ENCODE measurements around the gene GAK.

GAK gene

DNA sequence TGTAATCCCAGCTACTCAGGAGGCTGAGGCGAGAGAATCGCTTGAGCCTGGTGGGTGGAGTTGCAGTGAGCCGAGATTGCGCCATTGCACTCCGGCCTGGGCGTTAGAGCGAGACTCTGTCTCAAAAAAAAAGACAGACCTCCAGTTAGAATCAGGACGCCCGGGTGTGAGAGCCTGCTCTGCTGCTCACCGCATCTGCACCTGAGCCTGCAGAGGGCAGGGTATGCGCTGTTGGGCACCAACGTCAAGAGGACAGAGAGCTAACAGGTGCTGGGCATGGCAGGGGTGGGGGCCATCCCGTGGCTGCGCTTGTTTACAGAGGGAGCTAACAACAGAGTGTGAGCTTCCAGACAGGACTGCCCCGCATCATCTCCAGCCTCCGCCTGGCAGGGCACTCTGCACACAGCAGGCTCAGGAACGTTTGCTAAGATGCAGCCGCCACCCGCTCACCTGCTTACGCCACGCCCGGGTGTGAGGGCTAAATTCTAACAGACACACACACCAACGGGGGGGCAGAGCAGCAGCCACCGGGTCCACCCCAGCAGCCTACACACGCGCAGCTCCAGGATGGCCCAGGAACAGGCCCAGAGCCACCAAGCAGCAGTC is 56.2 kb downstream of the GAK start:
- Histone ChIP-seq H3F3A (ENCODE audit: insufficient read depth) (no peaks in the 10 kb centered on the region), H4K20me1 (ENCODE audit: low read depth, low read length) (no peaks in the 10 kb centered on the region), H3K9me2 (replicated peaks; ENCODE audit: insufficient read depth, low read length) (no peaks in the 10 kb centered on the region), H3K36me3 (ENCODE audit: low read length) (no peaks in the 10 kb centered on the region), H3K4me2 (ENCODE audit: low read depth, low read length, poor library complexity, severe bottlenecking) (no peak overlapping the region), H3K4me3 (ENCODE audit: insufficient read depth, low read length, poor library complexity, severe bottlenecking) (no peak overlapping the region), H3K9ac (ENCODE audit: low read length) (no peak overlapping the region), H3K27me3 (ENCODE audit: low read length) (no peaks in the 10 kb centered on the region), H3K79me2 (ENCODE audit: insufficient read depth, low read length) (no peaks in the 10 kb centered on the region), H3K27ac (ENCODE audit: low read depth, low read length) (no peak overlapping the region), H2AFZ (ENCODE audit: low read depth, low read length, severe bottlenecking) (no peak overlapping the region), H3K9me3 (ENCODE audit: insufficient read depth, low read length) (no peaks in the 10 kb centered on the region)
- TF ChIP-seq EZH2phosphoT487 (conservative IDR thresholded peaks at IDR 0.05; ENCODE audit: low read length) = no peak
- TF ChIP-seq, protein P1, sequence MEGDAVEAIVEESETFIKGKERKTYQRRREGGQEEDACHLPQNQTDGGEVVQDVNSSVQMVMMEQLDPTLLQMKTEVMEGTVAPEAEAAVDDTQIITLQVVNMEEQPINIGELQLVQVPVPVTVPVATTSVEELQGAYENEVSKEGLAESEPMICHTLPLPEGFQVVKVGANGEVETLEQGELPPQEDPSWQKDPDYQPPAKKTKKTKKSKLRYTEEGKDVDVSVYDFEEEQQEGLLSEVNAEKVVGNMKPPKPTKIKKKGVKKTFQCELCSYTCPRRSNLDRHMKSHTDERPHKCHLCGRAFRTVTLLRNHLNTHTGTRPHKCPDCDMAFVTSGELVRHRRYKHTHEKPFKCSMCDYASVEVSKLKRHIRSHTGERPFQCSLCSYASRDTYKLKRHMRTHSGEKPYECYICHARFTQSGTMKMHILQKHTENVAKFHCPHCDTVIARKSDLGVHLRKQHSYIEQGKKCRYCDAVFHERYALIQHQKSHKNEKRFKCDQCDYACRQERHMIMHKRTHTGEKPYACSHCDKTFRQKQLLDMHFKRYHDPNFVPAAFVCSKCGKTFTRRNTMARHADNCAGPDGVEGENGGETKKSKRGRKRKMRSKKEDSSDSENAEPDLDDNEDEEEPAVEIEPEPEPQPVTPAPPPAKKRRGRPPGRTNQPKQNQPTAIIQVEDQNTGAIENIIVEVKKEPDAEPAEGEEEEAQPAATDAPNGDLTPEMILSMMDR (IDR thresholded peaks at IDR 0.05; ENCODE audit: insufficient read depth, low read length, poor library complexity, severe bottlenecking) = no peak

DNA sequence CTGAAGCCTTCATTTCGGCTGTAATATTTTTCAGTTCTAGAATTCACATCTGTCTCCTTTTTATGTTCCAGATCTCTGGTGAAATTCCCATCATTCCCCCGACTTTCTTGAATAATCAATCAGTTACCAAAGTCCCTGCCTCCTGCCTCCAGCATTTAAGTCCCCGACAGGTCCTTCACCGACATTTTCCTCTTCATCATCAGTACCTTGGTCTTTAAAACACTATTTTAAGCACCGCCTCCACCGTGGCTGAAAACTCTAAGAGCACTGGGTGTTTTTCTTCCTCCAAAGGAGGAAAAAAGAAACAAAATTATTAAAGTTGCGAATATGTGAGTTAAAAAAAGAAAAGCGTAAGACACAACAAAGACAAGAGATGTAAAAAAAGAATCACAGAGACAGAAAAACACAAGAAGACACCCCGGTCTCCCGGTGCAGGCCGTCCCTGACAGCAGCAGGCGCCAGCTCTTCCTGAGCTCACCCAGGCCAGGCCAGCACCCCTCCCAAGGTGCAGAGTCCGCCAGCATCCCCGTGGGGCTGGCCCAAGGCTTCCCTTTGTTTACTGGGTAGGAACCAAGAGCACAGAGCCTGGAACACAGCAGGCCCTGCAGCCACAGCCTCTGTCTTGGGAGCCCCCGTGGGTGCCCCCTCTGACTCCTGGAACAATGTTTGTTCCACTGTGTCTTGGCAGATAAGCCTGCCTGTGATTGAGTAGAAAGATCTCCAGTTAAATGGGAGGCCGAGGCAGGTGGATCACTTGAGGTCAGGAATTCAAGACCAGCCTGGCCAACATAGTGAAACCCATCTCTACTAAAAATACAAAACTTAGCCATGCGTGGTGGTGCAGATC is 56.9 kb downstream of the GAK start:
- H3K27ac ChIP-seq (ENCODE audit: low read depth, low read length) = no peak overlapping the region
- no peak overlapping the region for H2AFZ ChIP-seq (ENCODE audit: low read depth, low read length, severe bottlenecking)
- no peaks in the 10 kb centered on the region for H3K79me2 ChIP-seq (ENCODE audit: insufficient read depth, low read length)
- no peaks in the 10 kb centered on the region for H3F3A ChIP-seq (ENCODE audit: insufficient read depth)
- no peaks in the 10 kb centered on the region for H3K27me3 ChIP-seq (ENCODE audit: low read length)
- no peaks in the 10 kb centered on the region for H4K20me1 ChIP-seq (ENCODE audit: low read depth, low read length)
- no peaks in the 10 kb centered on the region for H3K9me3 ChIP-seq (ENCODE audit: insufficient read depth, low read length)
- H3K4me3 ChIP-seq (ENCODE audit: insufficient read depth, low read length, poor library complexity, severe bottlenecking) = no peak overlapping the region
- no peaks in the 10 kb centered on the region for H3K9me2 ChIP-seq (replicated peaks; ENCODE audit: insufficient read depth, low read length)
- no peaks in the 10 kb centered on the region for H3K36me3 ChIP-seq (ENCODE audit: low read length)
- H3K9ac ChIP-seq (ENCODE audit: low read length) = no peak overlapping the region
- no peak overlapping the region for H3K4me2 ChIP-seq (ENCODE audit: low read depth, low read length, poor library complexity, severe bottlenecking)
- TF ChIP-seq EZH2phosphoT487 (conservative IDR thresholded peaks at IDR 0.05; ENCODE audit: low read length) = no peak
- TF ChIP-seq, protein P1 (IDR thresholded peaks at IDR 0.05; ENCODE audit: insufficient read depth, low read length, poor library complexity, severe bottlenecking) = no peak

DNA sequence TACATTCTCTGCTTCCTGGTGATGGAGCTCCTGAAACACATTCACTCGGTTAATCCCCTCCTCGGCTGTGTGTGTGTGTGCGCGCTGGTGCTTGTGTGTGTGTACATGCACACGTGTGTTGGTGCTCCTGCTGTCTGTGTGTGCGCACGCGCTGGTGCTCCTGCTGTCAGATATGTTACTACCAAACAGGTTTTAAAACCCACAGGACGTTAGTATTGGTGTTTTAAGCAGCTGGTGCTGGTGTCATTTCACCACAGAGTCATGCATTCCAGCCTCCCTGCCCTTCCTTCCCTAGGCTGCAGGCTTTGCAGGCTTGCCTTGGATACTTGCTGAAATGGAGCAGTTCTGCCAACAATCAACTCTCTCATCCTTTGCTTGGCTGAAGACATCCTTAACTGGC is 58.1 kb downstream of the GAK start:
- no peak overlapping the region for H2AFZ ChIP-seq (ENCODE audit: low read depth, low read length, severe bottlenecking)
- no peaks in the 10 kb centered on the region for H3K9me2 ChIP-seq (replicated peaks; ENCODE audit: insufficient read depth, low read length)
- H3K4me2 ChIP-seq (ENCODE audit: low read depth, low read length, poor library complexity, severe bottlenecking) = no peak overlapping the region
- no peaks in the 10 kb centered on the region for H3K27me3 ChIP-seq (ENCODE audit: low read length)
- H3K79me2 ChIP-seq (ENCODE audit: insufficient read depth, low read length) = no peaks in the 10 kb centered on the region
- no peaks in the 10 kb centered on the region for H3K9me3 ChIP-seq (ENCODE audit: insufficient read depth, low read length)
- no peaks in the 10 kb centered on the region for H3F3A ChIP-seq (ENCODE audit: insufficient read depth)
- no peaks in the 10 kb centered on the region for H4K20me1 ChIP-seq (ENCODE audit: low read depth, low read length)
- H3K4me3 ChIP-seq (ENCODE audit: insufficient read depth, low read length, poor library complexity, severe bottlenecking) = no peak overlapping the region
- TF ChIP-seq, protein P1 (IDR thresholded peaks at IDR 0.05; ENCODE audit: insufficient read depth, low read length, poor library complexity, severe bottlenecking) = no peak
- no peak for TF ChIP-seq EZH2phosphoT487 (conservative IDR thresholded peaks at IDR 0.05; ENCODE audit: low read length)
- no peak overlapping the region for H3K9ac ChIP-seq (ENCODE audit: low read length)
- H3K27ac ChIP-seq (ENCODE audit: low read depth, low read length) = no peak overlapping the region
- no peaks in the 10 kb centered on the region for H3K36me3 ChIP-seq (ENCODE audit: low read length)

All from SU-DHL-6 (cell line).